Astrocyte (in vitro differentiated cells and primary cell): ENCODE measurements around the gene PI16. TPM values are rescaled to one million over a fixed set of nuclear protein-coding genes. Genes with fewer than 3 reads are reported as not detected.
A peak's percentile ranks its signal among the peaks of the same experiment; 100 is the strongest.

Source experiments
- DNase-seq: peaks from one replicate; pipeline ENCODE4 v3.0.0-alpha.2; 2010; ENCODE audit warnings: low read depth
- FAIRE-seq: peaks from 2 replicates; lab custom pipeline; 2011; peaks lifted over from hg19 to GRCh38; lab: Jason Lieb, UNC
- H2AFZ ChIP-seq: 2 replicates; pipeline ENCODE4 v1.6.0; 2012; ENCODE audit warnings: low read depth, low read length, inconsistent platforms
- H3K27ac ChIP-seq: 2 replicates; pipeline ENCODE4 v1.5.1; 2011; ENCODE audit warnings: low read depth, low read length, inconsistent platforms
- H3K27me3 ChIP-seq: 2 replicates; pipeline ENCODE4 v1.6.0; 2011; ENCODE audit warnings: low read length, inconsistent platforms; ENCODE audit not compliant: insufficient read depth
- H3K36me3 ChIP-seq: 2 replicates; pipeline ENCODE4 v1.5.1; 2011; ENCODE audit warnings: low read length, inconsistent platforms; ENCODE audit not compliant: insufficient read depth
- H3K4me1 ChIP-seq: 2 replicates; pipeline ENCODE4 v1.5.1; 2011; ENCODE audit warnings: low read length, inconsistent platforms; ENCODE audit not compliant: insufficient read depth
- H3K4me2 ChIP-seq: 2 replicates; pipeline ENCODE4 v1.6.0; 2012; ENCODE audit warnings: low read length, inconsistent platforms
- H3K4me3 ChIP-seq: 2 replicates; pipeline ENCODE4 v1.5.1; 2011; ENCODE audit warnings: low read depth, mild to moderate bottlenecking, low read length, inconsistent platforms; ENCODE audit not compliant: insufficient read depth
- H3K79me2 ChIP-seq: 2 replicates; pipeline ENCODE4 v1.6.0; 2012; ENCODE audit warnings: mild to moderate bottlenecking, low read length, inconsistent platforms; ENCODE audit not compliant: insufficient read depth
- H3K9ac ChIP-seq: 2 replicates; pipeline ENCODE4 v1.6.0; 2012; ENCODE audit warnings: mild to moderate bottlenecking, low read length, inconsistent platforms
- H3K9me3 ChIP-seq: 2 replicates; pipeline ENCODE4 v1.5.1; 2012; ENCODE audit warnings: low read depth, mild to moderate bottlenecking, low read length, inconsistent platforms; ENCODE audit not compliant: insufficient read depth
- H4K20me1 ChIP-seq: 2 replicates; pipeline ENCODE4 v1.6.0; 2012; ENCODE audit warnings: low read length, inconsistent platforms; ENCODE audit not compliant: insufficient read depth
- H3K27ac Mint-ChIP-seq: one replicate; pipeline ENCODE4 v1.8.0; 2021; ENCODE audit warnings: mild to moderate bottlenecking, mixed read lengths; ENCODE audit not compliant: unreplicated experiment
- H3K27me3 Mint-ChIP-seq: one replicate; pipeline ENCODE4 v1.8.0; 2021; ENCODE audit warnings: low read depth, mixed read lengths; ENCODE audit not compliant: unreplicated experiment
- H3K36me3 Mint-ChIP-seq: one replicate; pipeline ENCODE4 v1.8.0; 2021; ENCODE audit warnings: low read depth, mixed read lengths; ENCODE audit not compliant: unreplicated experiment
- H3K4me1 Mint-ChIP-seq: one replicate; pipeline ENCODE4 v1.8.0; 2021; ENCODE audit warnings: low read depth, mixed read lengths; ENCODE audit not compliant: unreplicated experiment
- H3K4me3 Mint-ChIP-seq: one replicate; pipeline ENCODE4 v1.8.0; 2021; ENCODE audit warnings: mild to moderate bottlenecking, moderate library complexity, mixed read lengths; ENCODE audit not compliant: unreplicated experiment
- H3K9me3 Mint-ChIP-seq: one replicate; pipeline ENCODE4 v1.8.0; 2021; ENCODE audit warnings: mild to moderate bottlenecking, mixed read lengths; ENCODE audit not compliant: unreplicated experiment
- EZH2 ChIP-seq: IDR thresholded peaks from 2 replicates; pipeline ENCODE4 v1.6.1; 2012; ENCODE audit warnings: mild to moderate bottlenecking, low read length, inconsistent platforms; ENCODE audit not compliant: insufficient read depth
- total RNA-seq: library from RNA; stranded (reverse); gene quantifications from 2 replicates; pipeline ENCODE4 v1.2.1, GENCODE V29; 2021
- TF ChIP-seq, protein P1 (sequence below): IDR thresholded peaks from 2 replicates; pipeline ENCODE4 v1.5.1; 2011; ENCODE audit warnings: low read depth, mild to moderate bottlenecking, inconsistent platforms, low read length, moderate library complexity; ENCODE audit not compliant: insufficient read depth

PI16 gene
- total RNA-seq, 1 donor from 2014 or later, result not detected

DNA sequence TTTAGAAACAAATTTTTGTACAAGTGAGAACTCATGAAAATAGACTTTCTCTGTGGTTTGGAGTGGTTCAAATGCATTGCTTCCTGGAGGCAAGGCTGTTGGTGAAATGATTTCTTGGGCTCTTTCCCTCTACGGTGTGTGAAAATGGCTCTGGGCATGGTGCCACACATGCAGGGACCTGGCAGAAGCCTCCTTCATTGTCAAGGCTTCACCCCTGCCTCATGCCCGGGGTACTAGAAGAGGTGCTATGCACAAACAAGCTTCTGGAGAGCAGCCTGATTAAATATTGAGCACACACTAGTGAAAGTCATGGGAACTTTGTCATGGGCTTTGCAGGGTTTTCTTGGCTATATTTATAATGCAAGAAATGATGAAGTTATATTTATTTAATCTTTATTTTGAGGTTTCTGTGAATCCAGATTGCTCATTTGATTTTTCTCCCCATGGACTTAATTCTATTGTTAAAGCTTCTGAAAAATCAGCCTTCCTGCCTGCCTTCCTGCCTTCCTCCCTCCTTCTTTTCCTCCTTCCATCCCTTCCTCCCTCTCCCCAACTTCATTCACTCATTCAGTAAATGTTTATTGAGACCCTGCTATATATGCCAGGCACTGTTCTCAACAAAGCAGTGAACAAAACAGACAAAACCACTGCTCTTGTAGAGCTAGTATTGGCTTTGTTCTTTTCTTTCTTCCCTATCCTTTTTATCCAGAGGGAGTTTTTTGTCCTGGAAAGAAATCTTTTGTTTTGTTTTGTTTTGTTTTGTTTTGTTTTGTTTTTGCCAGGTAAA is 47.8 kb upstream of the PI16 start:
- TF ChIP-seq EZH2, result no peak
- TF ChIP-seq, protein P1, sequence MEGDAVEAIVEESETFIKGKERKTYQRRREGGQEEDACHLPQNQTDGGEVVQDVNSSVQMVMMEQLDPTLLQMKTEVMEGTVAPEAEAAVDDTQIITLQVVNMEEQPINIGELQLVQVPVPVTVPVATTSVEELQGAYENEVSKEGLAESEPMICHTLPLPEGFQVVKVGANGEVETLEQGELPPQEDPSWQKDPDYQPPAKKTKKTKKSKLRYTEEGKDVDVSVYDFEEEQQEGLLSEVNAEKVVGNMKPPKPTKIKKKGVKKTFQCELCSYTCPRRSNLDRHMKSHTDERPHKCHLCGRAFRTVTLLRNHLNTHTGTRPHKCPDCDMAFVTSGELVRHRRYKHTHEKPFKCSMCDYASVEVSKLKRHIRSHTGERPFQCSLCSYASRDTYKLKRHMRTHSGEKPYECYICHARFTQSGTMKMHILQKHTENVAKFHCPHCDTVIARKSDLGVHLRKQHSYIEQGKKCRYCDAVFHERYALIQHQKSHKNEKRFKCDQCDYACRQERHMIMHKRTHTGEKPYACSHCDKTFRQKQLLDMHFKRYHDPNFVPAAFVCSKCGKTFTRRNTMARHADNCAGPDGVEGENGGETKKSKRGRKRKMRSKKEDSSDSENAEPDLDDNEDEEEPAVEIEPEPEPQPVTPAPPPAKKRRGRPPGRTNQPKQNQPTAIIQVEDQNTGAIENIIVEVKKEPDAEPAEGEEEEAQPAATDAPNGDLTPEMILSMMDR, result no peak
- DNase-seq, result no peak
- no peak overlapping the region for H3K4me3 ChIP-seq
- Mint-ChIP-seq H3K4me1 (peaks cover 13% of the 10 kb centered on the region), H3K27me3 (no peaks in the 10 kb centered on the region), H3K9me3 (no peaks in the 10 kb centered on the region), H3K36me3 (peaks cover 7% of the 10 kb centered on the region), H3K4me3 (no peak overlapping the region), H3K27ac (no peak overlapping the region)
- H3K9me3 ChIP-seq, result no peaks in the 10 kb centered on the region
- peaks cover 26% of the 10 kb centered on the region for H3K36me3 ChIP-seq
- H3K4me1 ChIP-seq, result peaks cover 4% of the 10 kb centered on the region
- no peak for FAIRE-seq
- no peak overlapping the region for H3K9ac ChIP-seq
- no peak overlapping the region for H3K4me2 ChIP-seq
- H2AFZ ChIP-seq, result no peak overlapping the region
- no peaks in the 10 kb centered on the region for H3K27me3 ChIP-seq
- H4K20me1 ChIP-seq, result peaks cover 32% of the 10 kb centered on the region
- no peak overlapping the region for H3K27ac ChIP-seq
- no peaks in the 10 kb centered on the region for H3K79me2 ChIP-seq

DNA sequence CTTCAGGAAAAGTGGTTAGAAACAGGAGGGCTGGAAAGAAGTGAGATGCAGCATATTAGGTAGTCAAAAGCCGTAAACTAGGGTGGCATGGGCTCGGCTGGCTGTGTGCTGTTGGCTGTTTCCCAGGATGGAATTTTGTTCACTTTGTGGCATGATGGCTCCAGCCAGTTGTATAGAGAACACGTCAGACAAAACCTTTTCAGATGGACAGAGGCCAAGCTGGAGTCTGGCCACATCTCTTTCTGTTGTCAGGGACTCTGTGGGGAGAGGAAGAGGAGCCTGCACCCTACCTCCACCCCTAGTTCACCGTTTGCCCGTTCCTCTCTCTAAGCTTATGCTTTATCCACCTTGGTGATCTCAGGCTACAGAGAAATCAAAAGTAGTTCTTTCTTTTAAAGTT is 46.8 kb upstream of the PI16 start:
- H3K4me2 ChIP-seq, result no peak overlapping the region
- peaks cover 18% of the 10 kb centered on the region for H3K36me3 ChIP-seq
- FAIRE-seq (no peak), DNase-seq (peak; percentile 71)
- Mint-ChIP-seq H3K4me3 (peak overlapping the region; percentile 52), H3K27me3 (no peaks in the 10 kb centered on the region), H3K36me3 (peaks cover 7% of the 10 kb centered on the region), H3K9me3 (no peaks in the 10 kb centered on the region), H3K4me1 (peaks cover 23% of the 10 kb centered on the region), H3K27ac (peak overlapping the region; percentile 71)
- no peaks in the 10 kb centered on the region for H3K9me3 ChIP-seq
- no peak overlapping the region for H3K4me3 ChIP-seq
- TF ChIP-seq, protein P1, result no peak
- no peak for TF ChIP-seq EZH2
- no peak overlapping the region for H2AFZ ChIP-seq
- H4K20me1 ChIP-seq, result peaks cover 41% of the 10 kb centered on the region
- H3K27ac ChIP-seq, result no peak overlapping the region
- H3K79me2 ChIP-seq, result no peaks in the 10 kb centered on the region
- H3K9ac ChIP-seq, result no peak overlapping the region
- peaks cover 12% of the 10 kb centered on the region for H3K4me1 ChIP-seq
- no peaks in the 10 kb centered on the region for H3K27me3 ChIP-seq

DNA sequence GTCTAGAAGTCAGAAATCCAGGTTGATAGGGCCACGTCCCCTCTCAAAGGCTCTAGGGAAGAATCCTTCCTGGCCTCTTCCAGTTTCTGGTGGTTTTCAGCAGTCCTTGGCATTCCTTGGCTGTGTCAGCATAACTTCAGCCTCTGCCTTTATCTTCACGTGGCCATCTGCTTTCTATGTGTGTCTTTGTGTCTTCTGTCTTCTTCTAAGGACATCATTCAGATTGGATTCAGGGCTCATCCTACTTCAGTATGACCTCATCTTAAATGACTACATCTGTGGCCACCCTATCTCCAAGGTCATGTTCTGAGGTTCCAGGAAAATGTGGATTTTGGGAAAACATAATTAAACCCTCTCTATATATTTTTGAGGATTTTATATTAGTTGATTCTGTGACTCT is 45.8 kb upstream of the PI16 start:
- DNase-seq (no peak), FAIRE-seq (no peak)
- no peak for TF ChIP-seq EZH2
- TF ChIP-seq, protein P1, result no peak
- peaks cover 51% of the 10 kb centered on the region for H4K20me1 ChIP-seq
- no peak overlapping the region for H3K9ac ChIP-seq
- H3K4me1 ChIP-seq, result peaks cover 20% of the 10 kb centered on the region
- Mint-ChIP-seq H3K4me1 (peaks cover 33% of the 10 kb centered on the region), H3K9me3 (no peaks in the 10 kb centered on the region), H3K4me3 (no peak overlapping the region), H3K27me3 (no peaks in the 10 kb centered on the region), H3K36me3 (peaks cover 7% of the 10 kb centered on the region), H3K27ac (no peak overlapping the region)
- no peak overlapping the region for H3K4me3 ChIP-seq
- H3K27ac ChIP-seq, result no peak overlapping the region
- H3K4me2 ChIP-seq, result no peak overlapping the region
- H2AFZ ChIP-seq, result no peak overlapping the region
- H3K79me2 ChIP-seq, result no peaks in the 10 kb centered on the region
- H3K27me3 ChIP-seq, result no peaks in the 10 kb centered on the region
- H3K9me3 ChIP-seq, result no peaks in the 10 kb centered on the region
- peaks cover 14% of the 10 kb centered on the region for H3K36me3 ChIP-seq
